ENCODE data around the gene CEACAM7.

CEACAM7 gene

GRCh38 chr19:41702171-41702651 lies 14.1 kb upstream of the CEACAM7 start:
- Mint-ChIP-seq H3K27ac (no peak overlapping the region), H3K4me3 (no peak overlapping the region), H3K9me3 (peaks cover 28% of the 10 kb centered on the region), H3K27me3 (ENCODE audit: low read depth) (peaks cover 9% of the 10 kb centered on the region), H3K4me1 (no peaks in the 10 kb centered on the region), H3K36me3 (ENCODE audit: low read depth) (no peaks in the 10 kb centered on the region)
- no peak for TF ChIP-seq CTCF (IDR thresholded peaks at IDR 0.05; ENCODE audit: unreplicated experiment in 3 of 3)

- no peaks in the 10 kb centered on the region for H3K4me1 Mint-ChIP-seq
- no peaks in the 10 kb centered on the region for H3K36me3 Mint-ChIP-seq (ENCODE audit: low read depth)
- peaks cover 25% of the 10 kb centered on the region for H3K9me3 Mint-ChIP-seq
- peaks cover 9% of the 10 kb centered on the region for H3K27me3 Mint-ChIP-seq (ENCODE audit: low read depth)
- no peak overlapping the region for H3K4me3 Mint-ChIP-seq
- H3K27ac Mint-ChIP-seq = no peak overlapping the region
- no peak for TF ChIP-seq CTCF (IDR thresholded peaks at IDR 0.05; ENCODE audit: unreplicated experiment in 3 of 3)
Observed at GRCh38 chr19:41701401-41702075, 13.5 kb upstream of the CEACAM7 start.

GRCh38 chr19:41700381-41701195 lies 12.5 kb upstream of the CEACAM7 start:
- Mint-ChIP-seq H3K4me1 (no peaks in the 10 kb centered on the region), H3K36me3 (ENCODE audit: low read depth) (no peaks in the 10 kb centered on the region), H3K27me3 (ENCODE audit: low read depth) (peaks cover 5% of the 10 kb centered on the region), H3K4me3 (no peak overlapping the region), H3K27ac (no peak overlapping the region), H3K9me3 (peaks cover 27% of the 10 kb centered on the region)
- TF ChIP-seq CTCF (IDR thresholded peaks at IDR 0.05; ENCODE audit: unreplicated experiment in 3 of 3) = no peak

GRCh38 chr19:41699968-41700323 lies 11.9 kb upstream of the CEACAM7 start:
- Mint-ChIP-seq H3K9me3 (peaks cover 26% of the 10 kb centered on the region), H3K36me3 (ENCODE audit: low read depth) (no peaks in the 10 kb centered on the region), H3K27me3 (ENCODE audit: low read depth) (peaks cover 5% of the 10 kb centered on the region), H3K4me1 (no peaks in the 10 kb centered on the region), H3K27ac (no peak overlapping the region), H3K4me3 (no peak overlapping the region)
- TF ChIP-seq CTCF (IDR thresholded peaks at IDR 0.05; ENCODE audit: unreplicated experiment in 3 of 3) = no peak

- peaks cover under 1% of the 10 kb centered on the region for H3K27me3 Mint-ChIP-seq (ENCODE audit: low read depth)
- no peak overlapping the region for H3K4me3 Mint-ChIP-seq
- TF ChIP-seq CTCF (IDR thresholded peaks at IDR 0.05; ENCODE audit: unreplicated experiment in 3 of 3) = no peak
- peaks cover 25% of the 10 kb centered on the region for H3K9me3 Mint-ChIP-seq
- H3K27ac Mint-ChIP-seq = no peak overlapping the region
- H3K4me1 Mint-ChIP-seq = no peaks in the 10 kb centered on the region
- H3K36me3 Mint-ChIP-seq (ENCODE audit: low read depth) = no peaks in the 10 kb centered on the region
Observed at GRCh38 chr19:41699231-41699967, 11.3 kb upstream of the CEACAM7 start.

Measured in nephron (organoid).